Retinal pigment epithelial cell (primary cell): ENCODE results near the gene MED13L.

ENCODE experiments used
- DNase-seq: peaks from one replicate; pipeline ENCODE4 v3.0.0-alpha.2; 2010; ENCODE audit warnings: low read depth
- H3K4me3 ChIP-seq: 2 replicates; pipeline ENCODE4 v1.5.1; 2011; ENCODE audit warnings: mild to moderate bottlenecking, low read length, control low read depth, moderate library complexity
- TF ChIP-seq, protein P1 (sequence below): conservative IDR thresholded peaks from 2 replicates; pipeline ENCODE4 v1.5.1; 2011; ENCODE audit warnings: low read depth, low read length, control low read depth, inconsistent platforms

MED13L gene

DNA sequence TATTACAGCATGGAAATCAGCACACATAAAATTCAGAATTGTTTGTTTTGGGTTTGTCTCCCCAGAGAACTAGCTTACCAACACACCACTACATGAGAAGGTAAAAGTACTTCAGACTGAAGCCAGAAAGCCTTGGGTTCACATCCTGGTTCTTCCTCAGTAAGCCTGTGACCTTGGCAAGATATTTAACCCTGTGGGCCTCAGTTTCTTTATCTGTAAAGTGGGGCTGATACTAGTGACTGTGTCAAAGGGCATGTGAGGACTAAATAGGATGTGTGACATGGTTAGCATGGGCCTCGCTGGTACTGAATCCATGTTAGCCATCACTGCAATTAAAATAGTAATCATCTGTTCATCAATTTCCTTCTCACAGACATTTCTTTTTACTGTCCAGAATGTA is 366.1 kb downstream of the MED13L start:
- H3K4me3 ChIP-seq = no peak overlapping the region
- TF ChIP-seq, protein P1, sequence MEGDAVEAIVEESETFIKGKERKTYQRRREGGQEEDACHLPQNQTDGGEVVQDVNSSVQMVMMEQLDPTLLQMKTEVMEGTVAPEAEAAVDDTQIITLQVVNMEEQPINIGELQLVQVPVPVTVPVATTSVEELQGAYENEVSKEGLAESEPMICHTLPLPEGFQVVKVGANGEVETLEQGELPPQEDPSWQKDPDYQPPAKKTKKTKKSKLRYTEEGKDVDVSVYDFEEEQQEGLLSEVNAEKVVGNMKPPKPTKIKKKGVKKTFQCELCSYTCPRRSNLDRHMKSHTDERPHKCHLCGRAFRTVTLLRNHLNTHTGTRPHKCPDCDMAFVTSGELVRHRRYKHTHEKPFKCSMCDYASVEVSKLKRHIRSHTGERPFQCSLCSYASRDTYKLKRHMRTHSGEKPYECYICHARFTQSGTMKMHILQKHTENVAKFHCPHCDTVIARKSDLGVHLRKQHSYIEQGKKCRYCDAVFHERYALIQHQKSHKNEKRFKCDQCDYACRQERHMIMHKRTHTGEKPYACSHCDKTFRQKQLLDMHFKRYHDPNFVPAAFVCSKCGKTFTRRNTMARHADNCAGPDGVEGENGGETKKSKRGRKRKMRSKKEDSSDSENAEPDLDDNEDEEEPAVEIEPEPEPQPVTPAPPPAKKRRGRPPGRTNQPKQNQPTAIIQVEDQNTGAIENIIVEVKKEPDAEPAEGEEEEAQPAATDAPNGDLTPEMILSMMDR = no peak
- DNase-seq = no peak

GRCh38 chr12:115910057-115910456 is 367.4 kb downstream of the MED13L start:
- DNase-seq = no peak
- H3K4me3 ChIP-seq = no peak overlapping the region
- TF ChIP-seq, protein P1 = no peak
